LoVo (cell line): Measurements from ENCODE around the gene SLC44A5.
"Not testable (repeated sequence)": the region's sequence is repeated elsewhere in the genome, so short reads cannot be mapped to it uniquely, and the experiment has no call there.

ENCODE experiments used
- DNase-seq: peaks from one replicate; pipeline ENCODE4 v3.0.0-alpha.2; 2016; ENCODE audit warnings: low spot score

Gene SLC44A5

DNA sequence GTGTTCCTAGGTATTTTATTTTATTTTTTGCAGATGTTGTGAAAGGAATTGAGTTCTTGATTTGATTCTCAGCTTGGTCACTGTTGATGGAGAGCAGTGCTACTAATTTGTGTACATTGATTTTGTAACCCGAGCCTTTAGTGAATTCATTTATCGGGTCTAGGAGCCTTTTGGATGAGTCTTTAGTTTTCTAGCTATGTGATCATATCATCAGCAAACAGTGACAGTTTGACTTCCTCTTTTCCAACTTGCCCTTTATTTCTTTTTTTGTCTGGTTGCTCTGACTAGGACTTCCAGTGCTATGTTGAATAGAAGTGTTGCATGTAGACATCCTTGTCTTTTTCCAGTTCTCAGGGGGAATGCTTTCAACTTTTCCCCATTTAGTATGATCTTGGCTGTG, 337.8 kb downstream of the SLC44A5 start:
- DNase-seq = no peak

- peak; percentile 47 for DNase-seq
These were observed 345.1 kb downstream of the SLC44A5 start for GRCh38 chr1:75265792-75266191.

DNA sequence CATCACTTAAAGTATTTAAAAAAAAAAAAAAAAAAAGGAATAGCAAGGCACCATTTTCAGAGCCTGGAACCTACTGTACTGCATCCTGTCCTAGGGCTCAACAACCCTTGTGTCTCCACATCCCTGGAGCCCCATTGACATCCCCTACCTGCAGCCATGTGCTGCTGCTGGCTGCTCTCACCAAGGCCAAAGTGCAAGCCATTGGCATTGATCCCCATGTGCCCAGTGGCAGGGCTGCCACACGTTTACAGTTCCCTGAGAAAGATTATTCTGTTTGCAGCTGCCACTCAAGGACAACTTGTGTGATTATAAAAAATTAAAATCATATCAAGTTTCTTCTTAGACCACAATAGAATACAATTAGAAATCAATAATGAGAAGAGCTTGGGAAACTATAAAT, 346.8 kb downstream of the SLC44A5 start:
- no peak for DNase-seq

- DNase-seq = not testable (repeated sequence)
These were observed 347.3 kb downstream of the SLC44A5 start for GRCh38 chr1:75263616-75264015.

GRCh38 chr1:75261946-75262345, 349.0 kb downstream of the SLC44A5 start:
- not testable (repeated sequence) for DNase-seq

DNA sequence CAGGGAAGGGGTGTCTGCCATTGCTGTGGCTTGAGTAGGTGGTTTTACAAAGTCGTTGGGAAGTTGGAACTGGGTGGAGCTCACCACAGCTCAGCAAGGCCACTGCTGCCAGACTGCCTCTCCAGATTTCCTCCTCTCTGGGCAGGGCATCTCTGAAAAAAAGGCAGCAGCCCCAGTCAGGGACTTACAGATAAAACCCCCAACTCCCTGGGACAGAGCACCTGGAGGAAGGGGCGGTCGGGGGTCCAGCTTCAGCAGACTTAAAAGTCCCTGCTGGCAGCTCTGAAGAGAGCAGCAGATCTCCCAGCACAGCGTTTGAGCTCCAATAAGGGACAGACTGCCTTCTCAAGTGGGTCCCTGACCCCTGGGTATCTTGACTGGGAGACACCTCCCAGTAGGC, 352.6 kb downstream of the SLC44A5 start:
- no peak for DNase-seq

- DNase-seq = no peak
These were observed 353.5 kb downstream of the SLC44A5 start for GRCh38 chr1:75257424-75257823.

DNA sequence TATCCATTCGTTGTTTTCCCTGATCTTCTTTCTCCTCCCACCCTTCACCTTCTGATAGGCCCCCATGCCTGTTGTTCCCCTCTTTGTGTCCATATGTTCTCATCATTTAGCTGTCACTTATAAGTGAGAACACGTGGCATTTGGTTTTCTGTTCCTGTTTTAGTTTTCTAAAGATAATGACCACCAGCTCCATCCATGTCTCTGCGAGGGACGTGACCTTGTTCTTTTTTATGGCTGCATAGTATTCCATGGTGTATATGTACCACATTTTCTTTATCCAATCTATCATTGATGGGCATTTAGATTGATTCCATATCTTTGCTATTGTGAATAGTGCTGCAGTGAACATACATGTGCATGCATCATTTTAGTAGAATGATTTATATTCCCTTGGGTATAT, 360.8 kb downstream of the SLC44A5 start:
- DNase-seq = not testable (repeated sequence)

DNA sequence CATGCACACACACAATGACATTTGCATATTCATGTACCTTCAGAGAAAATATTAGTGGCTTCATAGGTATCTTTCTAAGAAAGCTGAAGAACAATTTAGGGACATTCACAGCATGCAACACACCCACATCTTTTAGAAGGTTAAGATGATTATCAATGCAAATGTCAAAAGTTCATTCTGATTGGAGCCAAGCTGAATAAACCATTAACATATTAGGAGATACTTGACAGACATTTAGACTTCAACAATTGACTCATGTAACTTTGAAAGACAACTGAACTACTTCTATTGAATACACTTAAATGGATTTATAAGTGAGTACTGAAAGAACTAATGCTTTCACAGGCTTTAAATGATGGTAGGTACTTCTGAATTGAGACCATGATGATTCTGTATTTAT, 365.7 kb downstream of the SLC44A5 start:
- no peak for DNase-seq

DNA sequence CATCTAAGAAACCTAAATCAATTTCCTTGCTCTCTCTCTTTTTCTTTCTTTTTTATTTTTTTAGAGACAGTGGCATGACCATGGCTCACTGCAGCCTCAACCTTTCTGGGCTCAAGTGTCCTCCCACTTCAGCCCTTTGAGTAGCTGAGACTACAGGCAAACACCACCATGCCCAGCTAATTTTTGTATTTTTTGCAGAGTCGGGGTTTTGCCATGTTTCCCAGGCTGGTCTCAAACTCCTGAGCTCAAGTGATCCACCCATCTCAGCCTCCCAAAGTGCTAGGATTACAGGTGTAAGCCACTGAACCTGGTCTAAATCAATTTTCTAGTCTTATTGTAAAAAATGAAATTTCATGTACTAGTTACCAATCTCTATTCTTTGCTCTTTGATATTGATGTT, 367.8 kb downstream of the SLC44A5 start:
- DNase-seq = no peak

- DNase-seq = no peak
These were observed 373.6 kb downstream of the SLC44A5 start for GRCh38 chr1:75237316-75237715.

DNA sequence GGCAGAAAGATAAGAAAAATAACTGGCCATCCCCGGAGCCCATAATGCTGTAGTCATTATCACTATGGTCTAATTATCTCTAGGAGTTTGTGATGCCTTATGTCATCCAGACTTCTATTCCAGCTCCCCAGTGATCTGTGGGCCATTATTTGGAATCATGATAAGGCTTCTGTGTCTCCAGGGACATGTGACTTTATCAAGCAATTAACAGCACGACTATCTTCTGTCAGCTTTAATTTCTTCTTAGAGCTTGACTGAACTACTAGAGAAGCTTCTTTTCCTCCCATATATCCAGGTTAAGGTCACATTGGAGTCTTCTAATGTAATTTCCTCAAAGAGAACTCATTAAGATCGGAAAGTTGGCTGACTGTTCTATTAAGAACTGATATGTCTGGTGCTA, 376.4 kb downstream of the SLC44A5 start:
- DNase-seq = no peak

GRCh38 chr1:75233302-75233929, 377.5 kb downstream of the SLC44A5 start:
- DNase-seq = peak; percentile 40

GRCh38 chr1:75220072-75220471, 390.8 kb downstream of the SLC44A5 start:
- DNase-seq = no peak

DNA sequence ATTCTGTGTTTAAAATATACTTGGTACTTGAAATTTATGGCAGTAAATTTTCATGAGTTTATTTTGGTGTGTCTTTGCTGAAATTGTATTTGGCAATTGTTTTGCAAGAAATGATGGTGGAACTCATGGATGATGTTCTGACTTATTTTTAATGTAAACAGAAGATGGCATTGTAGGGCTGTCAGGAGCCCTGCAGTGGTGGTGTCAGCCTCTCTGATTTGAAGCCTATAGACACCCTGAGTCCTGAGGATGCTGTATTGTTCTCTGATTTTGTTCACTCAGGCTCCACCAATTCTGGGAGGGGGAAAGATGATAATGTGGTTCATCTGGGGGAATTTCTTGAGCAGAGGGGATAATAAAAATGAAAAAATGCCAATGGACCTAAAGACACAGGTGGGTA, 396.9 kb downstream of the SLC44A5 start:
- no peak for DNase-seq

- DNase-seq = no peak
These were observed 399.3 kb downstream of the SLC44A5 start for GRCh38 chr1:75211648-75212047.

GRCh38 chr1:75208862-75209261, 402.1 kb downstream of the SLC44A5 start:
- no peak for DNase-seq

- DNase-seq = peak; percentile 42
These were observed 407.3 kb downstream of the SLC44A5 start for GRCh38 chr1:75203415-75204277.

GRCh38 chr1:75202751-75203150, 408.2 kb downstream of the SLC44A5 start:
- DNase-seq = no peak

DNA sequence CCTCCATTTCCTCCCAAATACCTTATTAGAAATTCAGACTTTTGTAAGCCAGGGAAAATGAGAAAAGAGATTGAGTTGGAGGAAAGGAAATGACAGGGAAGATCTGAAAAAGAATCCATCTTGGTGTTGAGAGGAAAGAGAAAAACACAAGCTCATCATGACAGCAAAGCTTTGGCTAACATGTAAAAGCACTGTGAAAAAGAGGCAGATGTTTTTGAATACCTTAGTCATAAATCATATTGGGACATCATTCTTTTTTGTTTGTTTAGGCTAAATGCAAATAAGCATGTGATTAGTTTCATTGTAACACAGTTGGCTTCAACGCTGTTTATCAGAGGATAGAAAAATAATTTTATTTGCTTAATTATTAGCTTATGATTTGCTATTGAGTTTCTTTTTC, 412.2 kb downstream of the SLC44A5 start:
- no peak for DNase-seq

- DNase-seq = no peak
These were observed 412.8 kb downstream of the SLC44A5 start for GRCh38 chr1:75198163-75198562.

- no peak for DNase-seq
These were observed 422.0 kb downstream of the SLC44A5 start for GRCh38 chr1:75188892-75189291.

DNA sequence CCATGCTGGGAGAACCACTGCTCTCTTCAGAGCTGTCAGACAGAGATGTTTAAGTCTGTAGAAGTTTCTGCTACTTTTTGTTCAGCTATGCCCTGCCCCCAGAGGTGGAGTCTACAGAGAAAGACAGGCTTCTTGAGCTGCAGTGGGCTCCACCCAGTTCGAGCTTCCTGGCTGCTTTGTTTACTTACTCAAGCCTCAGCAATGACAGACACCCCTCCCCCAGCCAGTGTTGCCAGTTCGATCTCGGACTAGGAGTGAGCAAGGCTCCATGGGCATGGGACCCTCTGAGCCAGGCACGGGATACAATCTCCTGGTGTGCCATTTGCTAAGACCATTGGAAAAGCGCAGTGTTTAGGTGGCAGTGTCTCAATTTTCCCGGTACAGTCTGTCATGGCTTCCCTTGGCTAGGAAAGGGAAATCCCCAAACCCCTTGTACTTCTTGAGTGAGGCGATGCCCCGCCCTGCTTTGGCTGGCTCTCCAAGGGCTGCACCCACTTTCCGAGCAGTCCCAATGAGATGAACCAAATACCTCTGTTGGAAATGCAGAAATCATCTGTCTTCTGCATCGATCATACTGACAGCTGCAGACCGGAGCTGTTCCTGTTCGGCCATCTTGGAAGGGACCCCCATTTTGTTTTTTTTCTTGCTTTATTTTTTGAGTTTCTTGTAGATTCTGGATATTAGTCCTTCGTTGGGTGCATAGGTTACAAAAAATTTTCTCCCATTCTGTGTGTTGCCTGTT, 429.5 kb downstream of the SLC44A5 start:
- DNase-seq = not testable (repeated sequence)
